Putamen (tissue), 1 donor: ENCODE results near the gene TMCO4.

Experiments used
- DNase-seq: peaks from one replicate; pipeline ENCODE4 v3.0.0-alpha.2; 2016; ENCODE audit warnings: low spot score

The TMCO4 gene

DNA sequence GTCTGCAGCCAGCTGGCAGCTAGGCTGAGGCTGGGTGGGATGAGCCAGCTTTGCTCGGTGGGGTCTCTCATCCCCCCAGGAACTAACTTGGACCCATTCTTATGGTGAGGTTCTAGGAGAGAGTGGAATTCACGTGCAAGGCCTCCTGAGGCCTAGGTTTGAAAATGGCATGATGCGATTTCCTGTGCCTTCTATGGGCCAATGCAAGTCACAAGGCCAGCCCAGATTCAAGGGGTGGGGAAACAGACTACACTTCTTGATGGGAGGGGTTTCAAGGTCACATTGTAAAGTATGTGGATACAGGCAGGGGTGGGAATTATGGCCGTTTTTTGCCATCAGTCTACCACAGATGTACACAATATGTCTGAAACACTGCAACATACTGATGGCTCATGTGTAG lies 86.8 kb downstream of the TMCO4 start:
- no peak for DNase-seq

DNA sequence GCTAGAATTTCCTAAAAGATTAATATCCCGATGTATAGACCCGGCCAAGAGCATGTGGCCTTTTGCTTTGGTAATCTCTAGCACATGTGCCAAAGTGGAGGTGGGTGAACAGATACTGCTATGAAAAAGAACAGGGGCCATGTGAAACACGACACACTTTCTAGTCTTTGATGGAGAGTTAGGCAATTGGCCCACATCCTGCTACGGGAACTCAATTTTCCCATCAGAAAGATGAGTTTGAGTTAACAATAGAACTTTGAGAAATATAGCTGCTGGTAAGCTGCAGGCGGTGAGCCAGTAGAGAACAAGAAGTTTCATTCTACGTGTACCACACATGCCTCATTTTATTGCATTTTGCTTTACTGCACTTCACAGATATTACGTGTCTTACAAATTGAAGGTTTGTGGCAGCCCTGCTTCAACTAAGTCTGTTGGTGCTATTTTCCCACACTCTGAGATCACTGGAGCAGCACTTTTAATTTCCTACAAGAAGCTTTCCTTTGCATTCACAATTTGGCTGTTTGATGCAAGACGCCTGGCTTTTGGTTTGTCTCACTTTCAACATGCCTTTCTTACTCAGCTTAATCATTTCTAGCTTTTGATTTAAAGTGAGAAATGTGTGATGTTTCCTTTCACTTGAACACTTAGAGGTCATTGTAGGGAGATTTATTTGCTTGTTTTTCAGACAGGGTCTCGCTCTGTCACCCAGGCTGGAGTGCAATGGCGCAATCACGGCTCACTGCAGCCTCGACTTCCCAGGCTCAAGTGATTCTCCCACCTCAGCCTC lies 88.7 kb downstream of the TMCO4 start:
- peak; percentile 66 for DNase-seq

GRCh38 chr1:19709260-19709793 lies 90.4 kb downstream of the TMCO4 start:
- no peak for DNase-seq

DNA sequence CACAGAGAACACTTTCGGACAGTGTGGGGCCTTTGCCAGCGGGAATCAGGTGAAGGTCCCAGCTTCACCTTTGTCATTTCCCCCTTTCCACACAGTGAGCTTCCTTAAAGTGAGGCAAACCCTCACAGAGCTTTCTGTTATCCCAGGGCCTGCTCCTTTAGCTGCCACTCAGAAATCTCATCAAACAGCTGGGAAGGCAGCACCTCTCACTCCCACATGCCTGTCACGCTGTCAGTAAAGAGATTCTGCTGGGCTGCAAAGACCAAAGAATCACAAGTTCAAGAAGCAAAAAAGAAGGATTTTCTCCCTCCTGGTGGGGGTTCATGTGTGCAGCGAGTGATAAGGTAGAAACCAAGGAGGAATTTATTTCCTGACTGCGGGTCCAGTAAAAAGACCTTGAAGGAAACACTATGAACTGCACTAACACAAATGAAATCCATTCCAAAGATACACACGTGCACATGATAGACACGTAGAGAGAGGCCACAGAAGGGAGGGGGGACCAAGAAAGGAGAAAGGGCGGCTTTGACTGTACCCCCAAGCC lies 91.1 kb downstream of the TMCO4 start:
- peak; percentile 74 for DNase-seq

DNA sequence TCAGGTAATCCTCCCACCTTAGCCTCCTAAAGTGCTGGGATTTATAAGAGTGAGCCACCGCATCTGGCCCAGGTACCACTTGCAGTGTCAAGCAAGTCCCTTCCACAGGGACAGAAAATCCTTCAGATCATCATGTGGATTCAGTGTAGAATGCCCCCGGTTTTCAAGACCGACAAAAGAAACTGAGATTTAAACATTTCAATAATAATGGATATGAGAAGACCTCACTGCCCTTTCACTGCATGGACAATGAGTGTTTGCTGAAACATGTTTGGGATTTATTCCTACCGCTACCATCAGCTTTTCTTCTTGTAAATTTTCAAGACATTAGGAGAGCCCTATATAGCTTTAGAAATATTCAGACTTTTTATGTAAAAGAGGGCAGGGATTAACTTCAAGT lies 93.6 kb downstream of the TMCO4 start:
- DNase-seq, result no peak

GRCh38 chr1:19705464-19705863 lies 94.3 kb downstream of the TMCO4 start:
- DNase-seq, result peak; percentile 59

- peak; percentile 71 for DNase-seq
Measured at GRCh38 chr1:19704247-19705113, 95.2 kb downstream of the TMCO4 start.

DNA sequence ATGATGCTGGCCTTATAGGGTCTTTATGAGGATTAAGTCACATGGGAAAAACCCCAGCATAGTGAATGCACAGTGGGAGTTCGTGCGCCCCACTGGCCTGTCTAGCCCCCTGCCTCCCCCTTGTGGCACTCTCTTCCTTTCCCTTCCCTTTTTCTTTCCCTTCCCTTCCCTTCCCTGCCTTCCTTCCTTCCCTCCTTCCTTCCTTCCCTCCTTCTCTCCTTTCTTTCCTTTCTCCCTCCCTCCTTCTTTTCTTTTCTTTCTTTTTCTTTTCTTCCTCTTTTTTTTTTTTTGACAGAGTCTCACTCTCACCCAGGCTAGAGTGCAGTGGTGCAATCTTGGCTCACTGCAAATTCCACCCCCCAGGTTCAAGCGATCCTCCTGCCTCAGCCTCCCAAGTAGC lies 96.4 kb downstream of the TMCO4 start:
- DNase-seq, result no peak

- DNase-seq, result no peak
Measured at GRCh38 chr1:19700079-19700777, 99.5 kb downstream of the TMCO4 start.

- DNase-seq, result no peak
Measured at GRCh38 chr1:19698181-19698580, 101.5 kb downstream of the TMCO4 start.

- DNase-seq, result no peak
Measured at GRCh38 chr1:19696820-19697219, 102.9 kb downstream of the TMCO4 start.

DNA sequence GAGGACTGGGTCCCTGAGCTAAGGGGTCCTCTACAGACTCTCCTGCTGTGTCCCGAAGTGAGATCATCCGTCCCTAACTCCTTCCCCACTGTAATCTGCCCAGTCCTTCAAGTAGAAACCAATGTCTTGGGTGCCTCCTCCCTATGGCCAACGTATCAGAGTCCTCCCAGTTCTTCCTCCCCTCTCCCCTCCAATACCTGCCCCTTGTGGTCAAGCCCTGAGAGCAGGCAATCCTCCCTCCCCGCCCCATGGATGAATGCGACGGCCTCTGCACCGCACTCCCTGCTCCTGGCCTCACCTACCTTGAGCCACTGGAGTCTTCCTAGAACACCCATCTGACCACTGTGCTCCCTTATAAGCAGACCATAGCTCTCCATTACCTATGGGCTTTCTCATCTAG lies 103.9 kb downstream of the TMCO4 start:
- DNase-seq, result no peak

DNA sequence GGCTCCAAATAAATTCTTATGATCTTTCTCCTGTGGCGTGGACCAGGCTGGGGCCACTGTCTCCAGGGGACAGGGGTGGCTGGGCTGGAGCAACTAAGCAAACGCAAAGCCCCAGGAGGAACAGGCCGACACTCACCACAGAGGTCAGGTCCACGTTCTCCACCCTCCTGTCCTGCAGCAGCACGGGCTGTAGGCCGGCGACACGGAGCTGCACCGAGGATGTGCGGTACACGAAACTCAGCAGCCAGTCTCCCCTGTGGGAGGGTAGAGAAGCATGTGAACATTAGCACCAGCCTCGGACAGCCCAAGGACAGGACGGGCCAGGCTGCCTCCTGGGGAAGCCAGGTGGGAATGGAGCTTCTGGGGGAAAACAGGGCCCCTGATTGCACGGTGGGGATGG lies 105.4 kb downstream of the TMCO4 start:
- DNase-seq, result no peak

DNA sequence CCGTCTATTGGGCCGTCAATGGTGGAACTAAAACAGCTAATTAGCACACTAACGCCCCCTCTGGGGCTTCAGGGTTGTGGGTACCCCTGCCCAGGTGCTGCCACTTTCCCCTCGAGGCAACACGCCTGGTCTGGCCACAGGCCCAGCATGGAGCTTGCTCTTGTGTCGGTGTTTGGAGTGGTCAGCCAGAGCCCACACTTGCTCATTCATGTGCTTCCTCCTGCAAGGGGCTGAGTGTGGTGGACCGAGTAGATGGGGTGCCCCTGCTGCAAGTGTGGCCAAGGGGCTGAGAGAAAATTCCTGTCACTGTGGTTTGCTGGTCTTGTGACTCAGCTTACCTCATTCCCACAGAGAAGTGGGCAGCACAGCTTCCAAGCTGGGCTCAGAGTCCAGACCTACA lies 109.4 kb downstream of the TMCO4 start:
- DNase-seq, result no peak

- DNase-seq, result no peak
Measured at GRCh38 chr1:19689856-19690255, 109.9 kb downstream of the TMCO4 start.

GRCh38 chr1:19689085-19689757 lies 110.5 kb downstream of the TMCO4 start:
- DNase-seq, result no peak

DNA sequence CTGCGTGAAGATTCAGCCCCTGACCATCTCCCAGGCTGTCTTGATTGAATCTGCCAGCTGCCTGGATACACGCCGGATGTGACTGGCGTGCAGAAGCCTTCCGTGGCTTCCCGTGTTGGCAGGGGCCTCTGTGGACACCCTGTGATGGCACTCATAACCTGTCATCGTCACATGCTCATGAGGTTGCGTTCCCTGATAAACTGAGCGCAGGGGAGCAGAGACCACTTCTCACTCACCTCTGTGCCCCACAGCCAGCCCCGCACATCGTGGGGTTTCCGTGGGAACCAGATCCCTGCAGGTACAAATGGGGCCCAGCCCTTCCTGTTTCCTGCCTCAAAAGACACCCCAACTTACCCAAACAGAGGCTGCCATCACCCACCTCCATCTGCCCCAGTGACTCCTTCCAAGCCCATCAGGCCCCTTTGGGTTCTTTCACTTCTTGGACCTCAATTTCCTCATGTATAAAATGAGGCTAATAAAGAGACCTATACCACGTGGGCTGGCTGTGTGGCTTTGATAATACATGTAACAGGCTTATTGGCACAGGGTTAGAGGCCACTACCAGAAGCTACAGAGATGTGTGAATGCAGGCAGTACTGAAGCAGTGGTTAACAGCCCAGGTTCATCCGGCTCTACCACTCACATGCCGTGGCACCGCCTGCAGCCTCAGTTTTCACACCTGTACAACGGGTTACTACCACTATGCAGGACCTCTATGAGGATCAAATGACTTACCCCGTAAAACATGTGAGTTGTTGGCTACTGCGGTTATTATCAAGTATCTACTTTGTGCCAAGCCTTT lies 111.5 kb downstream of the TMCO4 start:
- no peak for DNase-seq

DNA sequence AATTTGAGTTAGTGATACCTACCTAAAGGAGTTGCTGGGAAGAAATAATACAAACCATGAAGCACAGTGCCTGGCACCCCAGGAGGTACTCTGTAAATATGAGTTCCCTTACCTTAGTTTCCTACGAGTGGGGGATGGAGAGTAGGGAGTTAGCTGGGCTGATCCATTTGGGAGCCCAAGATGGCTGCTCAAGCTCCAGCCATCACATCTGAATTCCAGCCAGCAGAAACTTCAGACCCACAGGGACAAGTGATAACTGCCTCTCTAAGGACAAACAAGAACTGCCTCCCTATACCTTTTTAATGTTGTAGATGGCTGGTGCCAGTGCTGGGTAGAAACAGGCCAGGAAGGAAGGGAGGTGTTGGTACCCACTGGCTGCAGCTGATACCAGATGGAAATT lies 112.3 kb downstream of the TMCO4 start:
- DNase-seq, result no peak

DNA sequence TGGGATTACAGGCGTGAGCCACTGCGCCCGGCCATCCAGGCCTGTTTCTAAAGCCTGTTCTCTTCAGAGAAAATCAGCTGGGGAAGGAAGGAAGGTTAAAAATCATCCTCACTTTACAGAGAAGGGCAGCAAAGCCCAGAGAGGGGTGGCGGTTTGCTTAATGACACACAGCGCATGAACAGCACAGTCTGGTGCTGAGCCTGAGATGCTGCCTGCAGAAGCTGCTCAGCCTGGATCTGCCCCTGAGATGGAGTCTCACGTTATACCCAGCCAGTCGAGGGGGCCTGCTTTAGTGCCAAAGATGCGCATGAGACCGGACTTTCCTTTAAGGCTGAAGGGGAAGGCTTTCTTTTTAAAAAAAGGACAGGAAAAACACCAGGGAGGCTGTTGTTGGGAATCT lies 113.7 kb downstream of the TMCO4 start:
- no peak for DNase-seq

DNA sequence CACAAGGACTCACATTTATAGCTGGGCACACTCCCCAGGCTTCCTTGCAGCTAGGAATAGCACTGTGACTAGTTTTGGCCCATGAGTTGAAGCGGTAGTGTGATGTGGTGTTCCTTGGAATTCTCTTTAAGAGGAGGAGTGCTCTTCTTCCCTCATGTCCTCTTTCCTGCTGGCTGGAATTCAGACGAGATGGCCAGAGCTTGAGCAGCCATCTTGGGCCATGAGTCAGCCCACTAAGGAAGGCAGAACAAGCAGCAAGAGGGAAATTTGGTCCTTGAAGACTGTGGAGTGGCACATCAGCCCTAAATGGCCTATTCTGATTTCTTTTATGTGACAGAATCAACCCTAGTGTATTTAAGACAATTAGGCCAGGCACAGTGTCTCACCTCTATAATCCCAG lies 115.0 kb downstream of the TMCO4 start:
- DNase-seq, result no peak

DNA sequence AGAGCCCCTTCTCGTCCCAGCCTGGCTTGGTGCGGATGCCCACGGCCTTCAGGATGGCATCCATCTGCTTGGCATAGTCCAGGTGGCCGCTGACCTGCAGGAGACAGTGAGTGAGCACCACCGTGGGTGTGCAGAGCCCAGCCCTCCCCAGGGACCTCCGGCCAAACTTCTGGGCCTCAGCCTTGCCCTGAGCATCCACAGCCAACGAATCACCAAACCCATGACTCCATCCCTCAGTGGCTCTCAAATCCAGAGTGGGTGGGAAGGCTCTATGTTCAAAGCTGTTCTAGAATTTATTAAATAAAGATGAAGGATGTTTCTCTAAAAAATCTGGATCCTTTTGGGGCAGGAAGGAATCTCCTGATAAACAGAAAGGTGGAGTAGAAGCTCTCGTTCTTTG lies 116.4 kb downstream of the TMCO4 start:
- DNase-seq, result no peak
